Body of pancreas (tissue), 4 donors: ENCODE results near the gene ATP10D. TPM values are rescaled to one million over a fixed set of nuclear protein-coding genes. Genes with fewer than 3 reads are reported as not detected.
"Not testable (repeated sequence)": the region's sequence is repeated elsewhere in the genome, so short reads cannot be mapped to it uniquely, and the experiment has no call there.

Source experiments
- ATAC-seq: fragments of 150-250 bp; one replicate; pipeline ENCODE4 v1.9.1; 2016
- DNase-seq, 4 donors: peaks; one replicate each; pipeline ENCODE4 v3.0.0-alpha.2; 2019
- H3K27ac ChIP-seq, 4 donors: fragments of 200-600 bp; sonication (generic); 1 replicate in 3 of 4; 2 replicates in 1 of 4; pipeline versions ENCODE4 v1.5.1 to v1.6.1; 2016 to 2019; ENCODE audit warnings: mild to moderate bottlenecking in 1 of 4, mixed read lengths in 1 of 4, moderate library complexity in 1 of 4
- H3K27me3 ChIP-seq, 2 donors: fragments of 200-600 bp; sonication (generic); one replicate each; pipeline ENCODE4 v1.6.0; 2016; ENCODE audit warnings: mild to moderate bottlenecking in 1 of 2
- H3K36me3 ChIP-seq, 2 donors: fragments of 200-600 bp; sonication (generic); replicated peaks in 1 of 2; 2 replicates each; pipeline ENCODE4 v1.5.1; 2016; ENCODE audit warnings: low read depth in 2 of 2; ENCODE audit not compliant: insufficient read depth in 1 of 2
- H3K4me1 ChIP-seq: fragments of 200-600 bp; sonication (generic); one replicate; pipeline ENCODE4 v1.6.0; 2016
- H3K4me3 ChIP-seq, 2 donors: fragments of 200-600 bp; sonication (generic); 1 replicate in 1 of 2; 2 replicates in 1 of 2; pipeline ENCODE4 v1.5.1; 2016 to 2019
- H3K9me3 ChIP-seq, 3 donors: fragments of 200-600 bp; sonication (generic); 1 replicate in 2 of 3; 2 replicates in 1 of 3; pipeline ENCODE4 v1.5.1; 2016
- CTCF ChIP-seq, 7 experiments: fragments of 450-650 bp in 4 of 7; fragments of 200-600 bp in 3 of 7; sonication (generic) in 3 of 7; IDR thresholded peaks; one replicate each; pipeline ENCODE4 v1.5.1; 2016 to 2019; ENCODE audit warnings: antibody characterized with exemption in 7 of 7
- POLR2A ChIP-seq, 3 donors: fragments of 450-650 bp; IDR thresholded peaks; one replicate each; pipeline ENCODE4 v1.6.1; 2016; ENCODE audit warnings: antibody characterized with exemption in 3 of 3, mild to moderate bottlenecking in 2 of 3
- WGBS, 2 donors: methylation state at CpG; one replicate each; pipeline ENCODE4 v1.1.5; 2017; 5-methylcytosine and 5-hydroxymethylcytosine counted together
- intact Hi-C: fragments of 100-400 bp; cut with DNase I; formaldehyde crosslinking; loops from one replicate; pipeline ENCODE4 v1.15.1; 2023
- total RNA-seq, 2 donors: library from RNA; depleted of rRNA; stranded (reverse); fragments of >200 nt; gene quantifications; one replicate each; pipeline ENCODE4 v1.1.0, GENCODE V29; 2016

Gene ATP10D
- total RNA-seq, 2 donors from 2014 or later = 12.5 to 24.4 TPM

- Histone ChIP-seq H3K4me3 (no peak overlapping the region), H3K27me3 (no peaks in the 10 kb centered on the region), H3K27ac (no peak overlapping the region), H3K9me3 (no peaks in the 10 kb centered on the region), H3K36me3 (no peaks in the 10 kb centered on the region), H3K4me1 (no peaks in the 10 kb centered on the region)
- DNase-seq = peak in 1 of 4 donors; percentile 8
- TF ChIP-seq CTCF (IDR thresholded peaks at IDR 0.05) = no peak
- TF ChIP-seq POLR2A (IDR thresholded peaks at IDR 0.05) = no peak
- WGBS, 2 donors = 82 to 88% methylated on average over 5 of the region's 5 CpGs
- ATAC-seq = peak; percentile 58
- intact Hi-C loops = no loop called here
Measured at GRCh38 chr4:47525154-47525819, 40.2 kb downstream of the ATP10D start.

DNA sequence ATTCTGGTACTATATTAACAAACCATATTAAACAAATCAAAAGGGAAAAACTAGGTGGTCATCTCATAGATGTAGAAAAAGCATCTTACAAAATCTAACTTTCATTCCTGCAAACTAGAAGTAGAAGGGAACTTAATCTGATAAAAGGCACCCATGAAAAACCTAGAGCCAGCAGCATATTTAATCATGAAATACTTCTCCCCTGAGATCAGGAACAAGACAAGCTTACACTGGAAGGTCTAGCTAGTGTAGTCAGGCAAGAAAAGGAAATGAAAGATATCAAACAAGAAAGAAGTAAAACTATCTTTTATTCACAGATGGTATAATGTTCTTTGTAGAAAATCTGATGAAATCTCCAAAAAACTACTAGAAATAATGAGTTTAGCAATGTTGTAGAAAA, 41.2 kb downstream of the ATP10D start:
- Histone ChIP-seq H3K9me3 (no peaks in the 10 kb centered on the region), H3K4me1 (peaks cover 5% of the 10 kb centered on the region), H3K27ac (no peak overlapping the region), H3K27me3 (no peaks in the 10 kb centered on the region), H3K4me3 (no peak overlapping the region), H3K36me3 (no peaks in the 10 kb centered on the region)
- intact Hi-C loops = no loop called here
- ATAC-seq (no peak), DNase-seq (no peak)
- TF ChIP-seq CTCF (IDR thresholded peaks at IDR 0.05) (no peak), POLR2A (IDR thresholded peaks at IDR 0.05) (no peak)

- H3K9me3 ChIP-seq, intact Hi-C loops, DNase-seq, H3K27me3 ChIP-seq, H3K36me3 ChIP-seq, H3K4me1 ChIP-seq, H3K4me3 ChIP-seq, ATAC-seq, H3K27ac ChIP-seq: not testable (repeated sequence)
- WGBS, 2 donors = 76 to 89% methylated on average over 3 of the region's 3 CpGs
Measured at GRCh38 chr4:47528646-47529045, 43.6 kb downstream of the ATP10D start.

GRCh38 chr4:47530801-47531200, 45.7 kb downstream of the ATP10D start:
- intact Hi-C loops = no loop called here
- Histone ChIP-seq H3K27ac (no peak overlapping the region), H3K27me3 (no peaks in the 10 kb centered on the region), H3K4me1 (peaks cover 5% of the 10 kb centered on the region), H3K9me3 (no peaks in the 10 kb centered on the region), H3K4me3 (no peak overlapping the region), H3K36me3 (peaks cover 0 to 2% of the 10 kb centered on the region in 2 donors)
- TF ChIP-seq POLR2A (IDR thresholded peaks at IDR 0.05) (no peak), CTCF (IDR thresholded peaks at IDR 0.05) (no peak)
- DNase-seq (no peak), ATAC-seq (no peak)
- WGBS, 2 donors = 88 to 100% methylated on average over 1 of the region's 1 CpG

GRCh38 chr4:47531241-47531953, 46.3 kb downstream of the ATP10D start:
- whole genome bisulfite sequencing, 2 donors = 69 to 74% methylated on average over 2 of the region's 2 CpGs

More at GRCh38 chr4:47531241-47531953, 46.3 kb downstream of the ATP10D start:
- H3K9me3 ChIP-seq = no peaks in the 10 kb centered on the region
- no peak for TF ChIP-seq POLR2A (IDR thresholded peaks at IDR 0.05)
- no peak for TF ChIP-seq CTCF (IDR thresholded peaks at IDR 0.05)
- H3K4me3 ChIP-seq = no peak overlapping the region
- H3K36me3 ChIP-seq = peaks cover 0 to 2% of the 10 kb centered on the region in 2 donors
- peak overlapping the region in 2 of 4 donors; percentile 27 to 41 for H3K27ac ChIP-seq
- DNase-seq = peak in 1 of 4 donors; percentile 14
- ATAC-seq = peak; percentile 76
- intact Hi-C loops = no loop called here
- peaks cover 5% of the 10 kb centered on the region for H3K4me1 ChIP-seq
- H3K27me3 ChIP-seq = no peaks in the 10 kb centered on the region
